Fibroblast of lung (primary cell): Measurements from ENCODE around the gene CHTF8.

Source experiments
- CTCF ChIP-seq, 2 donors: IDR thresholded peaks in 1 of 2; conservative IDR thresholded peaks in 1 of 2; 1 replicate in 1 of 2; 2 replicates in 1 of 2; pipeline ENCODE4 v1.5.1; 2011 to 2012; ENCODE audit warnings: low read length in 2 of 2, control low read depth in 1 of 2, inconsistent platforms in 1 of 2, low read depth in 1 of 2, mild to moderate bottlenecking in 1 of 2
- EZH2 ChIP-seq: IDR thresholded peaks from 2 replicates; pipeline ENCODE4 v1.5.1; 2012; ENCODE audit warnings: low read length, control low read depth, mild to moderate bottlenecking; ENCODE audit errors: missing control alignments

GRCh38 chr16:69111876-69112230 lies 20.5 kb downstream of the CHTF8 start:
- TF ChIP-seq EZH2 (no peak), CTCF (conservative IDR thresholded peaks at IDR 0.05 in 1 of 2, IDR thresholded peaks at IDR 0.05 in 1 of 2; ENCODE audit: low read depth in 1 of 2, low read length in 2 of 2) (no peak)
